Fibroblast of skin of right quadriceps (primary cell): Measurements from ENCODE around the gene ALDH16A1.

Experiments
- DNase-seq: peaks from one replicate; pipeline ENCODE4 v3.0.0-alpha.2; 2013

The ALDH16A1 gene

DNA sequence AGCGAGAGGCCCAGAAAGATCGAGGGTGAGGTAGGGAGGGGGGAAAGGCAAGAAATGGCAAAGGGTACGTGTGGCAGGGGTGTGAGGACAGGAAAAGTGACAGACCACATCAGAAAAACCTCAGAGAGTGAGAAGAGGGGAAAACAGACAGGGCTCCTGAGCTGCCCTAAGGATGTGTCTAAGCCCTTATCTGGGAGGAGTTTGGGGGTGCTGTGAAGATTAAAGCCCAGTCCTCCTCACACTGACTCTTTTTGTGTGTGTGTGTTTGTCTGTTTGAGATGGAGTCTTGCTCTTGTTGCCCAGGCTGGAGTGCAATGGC, 29.1 kb upstream of the ALDH16A1 start:
- no peak for DNase-seq

- no peak for DNase-seq
Measured at GRCh38 chr19:49425178-49425577, 27.8 kb upstream of the ALDH16A1 start, which contains the start of gene GFY. Gene GFY, plus strand, starts transcription at chr19:49425388. Its CDS starts 1,043 bp downstream, at chr19:49426431.

- DNase-seq, result peak; percentile 28
Measured at GRCh38 chr19:49425922-49426592, 27.0 kb upstream of the ALDH16A1 start.

- no peak for DNase-seq
Measured at GRCh38 chr19:49427339-49427738, 25.7 kb upstream of the ALDH16A1 start.

DNA sequence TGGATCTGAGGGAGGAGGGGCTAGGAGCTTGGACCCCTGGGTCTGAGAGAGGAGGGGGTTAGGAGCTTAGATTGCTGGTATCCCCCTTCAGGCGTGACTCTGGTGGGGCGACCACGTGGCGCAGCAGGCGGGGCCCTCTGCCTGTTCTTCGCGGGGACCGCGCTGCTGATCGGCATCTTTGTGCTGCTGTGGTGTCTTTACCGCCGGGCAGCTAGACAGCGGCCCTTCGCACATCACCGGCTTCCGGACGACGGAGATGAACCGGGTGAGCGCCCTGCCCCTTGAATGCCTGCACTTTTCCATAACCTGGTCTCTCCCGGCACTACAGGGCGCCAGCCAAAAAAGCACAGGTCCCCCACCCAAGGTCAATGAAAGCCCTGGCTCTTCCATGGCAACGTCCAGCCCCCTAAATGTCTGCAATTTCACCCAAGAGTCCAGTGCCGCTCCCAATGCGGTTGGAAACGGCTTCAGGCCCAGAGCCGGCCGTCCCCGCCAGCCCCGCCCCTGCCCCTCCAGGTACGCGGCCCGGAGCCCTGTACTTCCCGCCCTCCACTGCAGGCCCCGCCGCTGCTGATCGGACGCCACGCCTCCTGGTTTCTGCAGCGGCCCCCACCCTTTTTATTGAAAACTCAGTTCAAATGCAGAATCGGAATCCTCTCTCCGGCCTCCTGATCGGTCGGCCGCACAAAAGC, 25.0 kb upstream of the ALDH16A1 start:
- no peak for DNase-seq

DNA sequence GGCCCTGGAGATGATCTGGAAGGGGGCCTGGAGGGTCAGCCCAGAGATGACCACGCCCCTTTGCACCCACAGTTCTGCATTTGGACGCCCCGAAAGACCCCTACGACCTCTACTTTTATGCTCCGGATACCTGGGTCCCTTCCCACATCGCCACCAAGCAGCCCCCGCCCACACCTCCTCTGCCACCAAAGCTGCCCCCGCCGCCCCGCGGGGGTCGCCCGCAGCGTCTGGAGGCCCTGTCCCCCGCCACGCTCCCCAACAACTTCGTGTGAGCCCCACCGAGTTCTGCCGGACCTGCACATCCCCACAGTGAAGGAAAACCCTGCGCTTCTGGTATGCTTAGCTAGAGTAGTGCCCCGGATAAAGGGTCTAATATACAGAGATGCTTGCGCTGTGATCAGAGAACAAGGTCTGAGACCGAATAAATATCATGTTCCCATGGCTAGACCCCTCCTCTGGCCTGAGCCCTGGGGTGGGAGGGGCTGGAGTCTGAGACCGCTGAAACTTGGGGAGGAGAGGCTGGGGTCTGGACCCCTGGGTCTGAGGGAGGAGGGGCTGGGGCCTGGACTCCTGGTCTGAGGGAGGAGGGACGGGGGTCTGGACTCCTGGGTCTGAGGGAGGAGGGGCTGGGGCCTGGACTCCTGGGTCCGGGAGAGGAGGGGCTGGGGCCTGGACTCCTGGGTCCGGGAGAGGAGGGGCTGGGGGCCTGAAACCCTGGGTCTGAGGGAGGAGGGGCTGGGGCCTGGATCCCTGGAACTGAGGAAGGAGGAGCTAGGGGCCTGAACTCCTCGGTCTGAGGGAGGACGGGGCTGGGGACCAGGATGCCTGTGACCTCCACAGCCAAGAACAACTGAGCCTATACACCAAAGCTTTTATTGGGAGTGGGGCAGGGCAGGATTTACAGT, 24.2 kb upstream of the ALDH16A1 start:
- no peak for DNase-seq

GRCh38 chr19:49430172-49430677, 22.8 kb upstream of the ALDH16A1 start:
- DNase-seq, result no peak

DNA sequence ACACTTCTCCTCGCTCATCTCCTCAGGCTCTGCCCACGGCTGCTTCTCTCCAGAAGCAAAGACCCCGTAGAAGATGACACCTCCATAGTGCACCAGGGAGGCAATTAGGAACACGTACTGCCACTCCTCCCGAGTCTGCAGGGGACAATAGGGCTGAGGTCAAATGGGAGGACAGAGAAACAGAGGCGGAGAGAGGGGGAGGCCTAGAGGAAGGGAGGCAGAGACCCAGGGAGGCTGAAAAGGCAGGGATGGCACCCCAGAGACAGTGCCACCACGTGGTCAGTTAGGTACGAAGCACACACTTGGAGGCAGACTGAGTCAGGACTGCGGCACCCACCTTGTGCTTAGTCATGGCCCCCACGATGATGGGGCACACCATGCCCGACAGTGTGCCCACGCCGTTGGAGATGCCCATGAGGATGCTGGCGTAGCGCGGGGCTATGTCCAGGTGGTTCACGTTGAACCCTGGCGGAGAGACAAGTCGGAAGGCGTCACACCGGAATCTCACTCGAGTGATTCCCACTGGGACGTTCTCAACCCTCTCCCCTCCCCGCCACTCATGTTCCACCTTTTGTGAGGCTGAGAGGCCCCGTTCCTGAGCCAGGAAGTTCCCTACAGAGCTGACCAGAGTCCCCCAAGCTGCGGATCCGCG, 22.2 kb upstream of the ALDH16A1 start:
- no peak for DNase-seq

- DNase-seq, result no peak
Measured at GRCh38 chr19:49431330-49431749, 21.7 kb upstream of the ALDH16A1 start.

GRCh38 chr19:49432141-49433073, 20.6 kb upstream of the ALDH16A1 start:
- DNase-seq, result no peak

- no peak for DNase-seq
Measured at GRCh38 chr19:49433240-49433901, 19.7 kb upstream of the ALDH16A1 start.

GRCh38 chr19:49434907-49435583, 18.0 kb upstream of the ALDH16A1 start:
- DNase-seq, result no peak

DNA sequence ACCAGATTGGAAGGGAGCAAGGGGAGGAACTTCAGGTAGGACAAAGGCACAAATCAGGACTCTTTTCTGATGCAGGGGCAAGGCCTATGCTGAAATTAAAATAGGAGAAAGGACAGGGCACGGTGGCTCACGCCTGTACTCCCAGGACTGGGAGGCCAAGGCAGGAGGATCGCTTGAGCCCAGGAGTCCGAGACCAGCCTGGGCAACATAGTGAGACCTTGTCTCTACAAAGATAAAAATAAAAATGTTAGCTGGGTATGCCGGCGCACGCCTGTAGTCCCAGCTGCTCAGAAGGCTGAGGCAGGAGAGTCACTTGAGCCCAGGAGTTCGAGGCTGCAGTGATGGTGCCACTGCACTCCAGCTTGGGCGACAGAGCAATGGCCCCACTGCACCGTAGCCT, 17.4 kb upstream of the ALDH16A1 start:
- no peak for DNase-seq

DNA sequence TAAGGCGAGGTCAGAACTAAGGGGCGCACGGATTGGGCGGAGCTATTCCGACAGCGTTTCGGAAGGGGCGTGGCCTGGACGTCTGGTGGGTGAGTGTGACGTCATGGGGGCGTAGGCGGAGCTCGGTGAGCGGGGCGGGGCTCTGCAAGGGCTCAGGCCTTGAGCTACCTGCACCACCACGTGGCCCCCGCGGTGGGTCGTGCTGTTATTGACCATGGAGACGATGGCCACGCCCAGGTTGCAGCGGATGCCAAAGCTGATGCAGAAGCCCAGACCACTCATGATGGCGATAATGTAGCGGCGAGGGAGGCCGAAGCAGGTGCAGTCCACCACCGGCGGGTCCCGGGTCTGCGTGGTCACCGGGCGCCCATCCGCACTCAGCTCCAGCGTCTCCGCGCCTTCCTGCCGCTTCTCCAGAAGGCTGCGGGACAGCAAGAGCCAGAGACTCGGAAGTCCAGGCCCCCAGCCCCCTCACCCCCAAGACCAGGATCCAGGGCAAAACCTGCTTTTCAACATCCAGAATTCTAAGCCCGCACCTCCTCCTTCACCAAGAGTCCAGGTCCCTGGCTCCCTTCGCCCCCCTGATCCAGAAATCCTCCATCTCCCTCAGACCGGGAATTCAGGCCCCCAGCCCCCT, 16.5 kb upstream of the ALDH16A1 start:
- no peak for DNase-seq

- DNase-seq, result no peak
Measured at GRCh38 chr19:49437231-49437630, 15.8 kb upstream of the ALDH16A1 start.

- no peak for DNase-seq
Measured at GRCh38 chr19:49438261-49438660, 14.8 kb upstream of the ALDH16A1 start.

DNA sequence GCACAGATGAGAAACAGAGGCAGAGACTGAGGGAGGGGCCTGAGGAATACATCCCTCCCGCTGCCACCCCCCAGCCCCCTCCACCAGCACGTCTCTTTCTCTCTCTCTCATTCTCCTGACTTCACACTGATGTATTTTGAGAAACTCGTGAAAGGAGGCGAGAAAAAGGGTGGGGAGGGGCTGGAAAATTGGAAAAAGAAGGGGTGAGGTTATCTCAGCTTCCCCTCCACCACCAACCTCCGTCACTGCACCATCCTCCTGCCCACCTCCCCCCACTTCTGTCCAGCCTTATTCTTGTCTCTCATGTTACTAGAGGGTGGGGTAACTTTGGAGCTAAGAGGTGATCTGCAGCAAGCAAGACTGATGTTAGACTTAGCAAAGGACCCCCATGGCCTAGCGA, 13.2 kb upstream of the ALDH16A1 start:
- DNase-seq, result no peak

- DNase-seq, result no peak
Measured at GRCh38 chr19:49440439-49441209, 12.4 kb upstream of the ALDH16A1 start.
